H9 (cell line): ENCODE data around the gene VRK1. TPM values are rescaled to one million over a fixed set of nuclear protein-coding genes. Genes with fewer than 3 reads are reported as not detected.

Experiments
- DNase-seq: peaks from one replicate; pipeline ENCODE4 v3.0.0-alpha.2; 2017
- H2AFZ ChIP-seq: one replicate; pipeline ENCODE4 v1.6.1; 2013; ENCODE audit warnings: mild to moderate bottlenecking, low read length, control low read depth, moderate library complexity
- H2AK5ac ChIP-seq: 2 replicates; pipeline ENCODE4 v1.6.1; 2013; ENCODE audit warnings: low read length, control low read depth, mixed read lengths; ENCODE audit not compliant: insufficient read length
- H2BK120ac ChIP-seq: one replicate; pipeline ENCODE4 v1.6.1; 2013; ENCODE audit warnings: low read depth, mild to moderate bottlenecking, low read length, control low read depth, inconsistent platforms; ENCODE audit not compliant: poor library complexity, severe bottlenecking
- H2BK12ac ChIP-seq: 2 replicates; pipeline ENCODE4 v1.6.1; 2013; ENCODE audit warnings: low read length, control low read depth, mixed read lengths, low read depth; ENCODE audit not compliant: insufficient read length
- H2BK15ac ChIP-seq: 2 replicates; pipeline ENCODE4 v1.6.1; 2013; ENCODE audit warnings: low read depth, low read length, control low read depth
- H2BK20ac ChIP-seq: one replicate; pipeline ENCODE4 v1.6.1; 2013; ENCODE audit warnings: low read depth, mild to moderate bottlenecking, low read length, control low read depth, inconsistent platforms; ENCODE audit not compliant: poor library complexity, severe bottlenecking
- H2BK5ac ChIP-seq: 2 replicates; pipeline ENCODE4 v1.6.1; 2013; ENCODE audit warnings: low read length, control low read depth, mixed read lengths; ENCODE audit not compliant: insufficient read length
- H3K14ac ChIP-seq: 2 replicates; pipeline ENCODE4 v1.6.1; 2013; ENCODE audit warnings: low read length, control low read depth; ENCODE audit not compliant: insufficient read depth
- H3K18ac ChIP-seq: 2 replicates; pipeline ENCODE4 v1.6.1; 2013; ENCODE audit warnings: low read depth, mild to moderate bottlenecking, mixed read lengths, low read length, control low read depth; ENCODE audit not compliant: insufficient read length
- H3K23ac ChIP-seq: 2 replicates; pipeline ENCODE4 v1.6.1; 2013; ENCODE audit warnings: low read length, control low read depth, mixed read lengths, low read depth; ENCODE audit not compliant: insufficient read length
- H3K23me2 ChIP-seq: 2 replicates; pipeline ENCODE4 v1.6.1; 2013; ENCODE audit warnings: low read depth, mild to moderate bottlenecking, mixed read lengths, low read length, control low read depth; ENCODE audit not compliant: insufficient read length, poor library complexity, severe bottlenecking
- H3K27ac ChIP-seq: 2 replicates; pipeline ENCODE4 v1.5.1; 2013; ENCODE audit warnings: low read length, control low read depth, mixed read lengths, low read depth; ENCODE audit not compliant: insufficient read length
- H3K27me3 ChIP-seq: 2 replicates; pipeline ENCODE4 v1.6.1; 2013; ENCODE audit warnings: low read length, control low read depth, inconsistent platforms; ENCODE audit not compliant: insufficient read depth
- H3K4ac ChIP-seq: 2 replicates; pipeline ENCODE4 v1.6.1; 2013; ENCODE audit warnings: low read depth, mild to moderate bottlenecking, control low read depth, inconsistent platforms, low read length, moderate library complexity
- H3K4me1 ChIP-seq: 2 replicates; pipeline ENCODE4 v1.6.1; 2013; ENCODE audit warnings: low read length, control low read depth, inconsistent platforms; ENCODE audit not compliant: insufficient read depth
- H3K4me2 ChIP-seq: 2 replicates; pipeline ENCODE4 v1.6.1; 2013; ENCODE audit warnings: low read length, control low read depth, mixed read lengths; ENCODE audit not compliant: insufficient read length, insufficient read depth
- H3K56ac ChIP-seq: 2 replicates; pipeline ENCODE4 v1.6.1; 2013; ENCODE audit warnings: low read depth, mild to moderate bottlenecking, mixed read lengths, low read length, control low read depth; ENCODE audit not compliant: insufficient read length
- H3K79me1 ChIP-seq: 2 replicates; pipeline ENCODE4 v1.6.1; 2013; ENCODE audit warnings: low read depth, mild to moderate bottlenecking, moderate library complexity, low read length, control low read depth, inconsistent platforms; ENCODE audit not compliant: insufficient read depth, poor library complexity, severe bottlenecking
- H3K79me2 ChIP-seq: 2 replicates; pipeline ENCODE4 v1.6.1; 2013; ENCODE audit warnings: low read length, control low read depth, inconsistent platforms; ENCODE audit not compliant: insufficient read depth
- H3K9ac ChIP-seq: 2 replicates; pipeline ENCODE4 v1.6.1; 2013; ENCODE audit warnings: low read length, control low read depth, mixed read lengths; ENCODE audit not compliant: insufficient read length; ENCODE audit errors: extremely low read depth
- H3K9me3 ChIP-seq: one replicate; pipeline ENCODE4 v1.6.1; 2013; ENCODE audit warnings: low read depth, low read length, inconsistent platforms; ENCODE audit not compliant: control insufficient read depth
- H3T11ph ChIP-seq: one replicate; pipeline ENCODE4 v1.6.1; 2013; ENCODE audit warnings: mild to moderate bottlenecking, low read length, control low read depth, inconsistent platforms
- H4K20me1 ChIP-seq: one replicate; pipeline ENCODE4 v1.6.1; 2013; ENCODE audit not compliant: control insufficient read depth, insufficient read length, insufficient read depth
- H4K5ac ChIP-seq: 2 replicates; pipeline ENCODE4 v1.6.1; 2013; ENCODE audit warnings: low read depth, mild to moderate bottlenecking, mixed read lengths, low read length, control low read depth; ENCODE audit not compliant: insufficient read length
- H4K8ac ChIP-seq: replicated peaks from 2 replicates; pipeline ENCODE4 v1.6.1; 2013; ENCODE audit warnings: low read length, control low read depth, mixed read lengths, low read depth; ENCODE audit not compliant: insufficient read length
- H4K91ac ChIP-seq: 2 replicates; pipeline ENCODE4 v1.6.1; 2013; ENCODE audit warnings: low read depth, mild to moderate bottlenecking, moderate library complexity, mixed read lengths, low read length, control low read depth; ENCODE audit not compliant: insufficient read length
- H3K27ac Mint-ChIP-seq, 3 experiments: 2 replicates in 2 of 3; 3 replicates in 1 of 3; pipeline ENCODE4 v1.8.0; 2020 to 2021; ENCODE audit warnings: mixed read lengths in 3 of 3, mild to moderate bottlenecking in 1 of 3, moderate library complexity in 1 of 3
- H3K27me3 Mint-ChIP-seq: 2 replicates; pipeline ENCODE4 v1.8.0; 2021; ENCODE audit warnings: low read depth, mild to moderate bottlenecking, moderate library complexity, mixed read lengths
- H3K36me3 Mint-ChIP-seq, 3 experiments: 2 replicates in 2 of 3; 3 replicates in 1 of 3; pipeline ENCODE4 v1.8.0; 2020 to 2021; ENCODE audit warnings: low read depth in 3 of 3, mixed read lengths in 3 of 3; ENCODE audit not compliant: insufficient read depth in 1 of 3
- H3K4me1 Mint-ChIP-seq, 2 experiments: 2 replicates each; pipeline ENCODE4 v1.8.0; 2020; ENCODE audit warnings: mixed read lengths in 2 of 2
- H3K4me3 Mint-ChIP-seq, 2 experiments: 2 replicates in 1 of 2; 3 replicates in 1 of 2; pipeline ENCODE4 v1.8.0; 2020 to 2021; ENCODE audit warnings: mild to moderate bottlenecking in 2 of 2, mixed read lengths in 2 of 2, moderate library complexity in 1 of 2
- H3K9me3 Mint-ChIP-seq, 2 experiments: 2 replicates in 1 of 2; 3 replicates in 1 of 2; pipeline ENCODE4 v1.8.0; 2020; ENCODE audit warnings: mild to moderate bottlenecking in 2 of 2, mixed read lengths in 2 of 2, moderate library complexity in 1 of 2
- CTCF ChIP-seq: fragments of 200-600 bp; sonication (generic); conservative IDR thresholded peaks from 3 replicates; pipeline ENCODE4 v1.8.0; 2021; ENCODE audit warnings: antibody characterized with exemption, mild to moderate bottlenecking
- WGBS: extraction: QIAGEN DNeasy Blood & Tissue Kit; methylation state at CpG from one replicate; pipeline ENCODE4 v1.1.7; 2013; ENCODE audit warnings: missing lambda C conversion rate, low lambda C conversion rate, mixed read lengths; ENCODE audit not compliant: insufficient read length; ENCODE audit errors: extremely low coverage; 5-methylcytosine and 5-hydroxymethylcytosine counted together
- total RNA-seq: library from RNA; stranded (reverse); gene quantifications from 2 replicates; pipeline ENCODE4 v1.2.1, GENCODE V29; 2021

VRK1 gene
- total RNA-seq, 1 experiment from 2014 or later = 55.7 TPM

GRCh38 chr14:96838449-96838848, 41.3 kb downstream of the VRK1 start:
- Histone ChIP-seq H3K9me3 (no peaks in the 10 kb centered on the region), H3K79me1 (peaks cover 3% of the 10 kb centered on the region), H3K4ac (no peak overlapping the region), H4K20me1 (no peaks in the 10 kb centered on the region), H3K18ac (no peak overlapping the region), H3K9ac (no peak overlapping the region), H3K23me2 (no peaks in the 10 kb centered on the region), H2AFZ (no peak overlapping the region), H4K91ac (no peak overlapping the region), H3K56ac (no peak overlapping the region), H3K23ac (no peak overlapping the region), H3K4me2 (no peak overlapping the region), H3K79me2 (no peaks in the 10 kb centered on the region), H4K5ac (no peak overlapping the region), H3K27me3 (no peaks in the 10 kb centered on the region), H3K14ac (no peak overlapping the region), H3T11ph (no peak overlapping the region), H4K8ac (no peak overlapping the region), H2BK15ac (no peak overlapping the region), H2BK5ac (no peak overlapping the region), H2BK120ac (no peak overlapping the region), H3K27ac (no peak overlapping the region), H2AK5ac (no peak overlapping the region), H2BK12ac (no peak overlapping the region), H3K4me1 (no peaks in the 10 kb centered on the region), H2BK20ac (no peak overlapping the region)
- Mint-ChIP-seq H3K9me3 (no peaks in the 10 kb centered on the region), H3K27ac (no peak overlapping the region), H3K27me3 (no peaks in the 10 kb centered on the region), H3K4me3 (no peak overlapping the region), H3K36me3 (peaks cover 16 to 37% (median 26%) of the 10 kb centered on the region in 3 experiments; a peak in 6 of 7 replicates), H3K4me1 (peaks cover 0 to 3% of the 10 kb centered on the region in 2 experiments; a peak in 1 of 4 replicates)
- WGBS = no CpG with 5 or more reads among the region's 4 CpGs
- no peak for DNase-seq
- no peak for TF ChIP-seq CTCF
